Panc1 (cell line): ENCODE data around the gene FAM193A. TPM values are rescaled to one million over a fixed set of nuclear protein-coding genes. Genes with fewer than 3 reads are reported as not detected.

Source experiments
- ATAC-seq: fragments of 200-7000 bp; cut with Tn5 transposase; 2 replicates; pipeline ENCODE4 v1.9.1; 2020; ENCODE audit warnings: mild to moderate bottlenecking, moderate library complexity
- BruUV-seq: library from RNA; stranded (reverse); fragments of 400-500 nt; replicated peaks from 2 replicates; lab custom pipeline; 2021; lab: Mats Ljungman, UMichigan
- CTCF ChIA-PET: fragments of 300-600 bp; sonication (Branson Sonifier 250); formaldehyde crosslinking; loops from one replicate; lab custom pipeline; 2022; ENCODE audit warnings: antibody characterized with exemption; lab: Charles Lee
- POLR2A ChIA-PET: fragments of 300-600 bp; sonication (Branson Sonifier 250); formaldehyde crosslinking; loops from one replicate; lab custom pipeline; 2022; ENCODE audit warnings: antibody characterized with exemption; lab: Charles Lee
- DNase-seq: peaks from one replicate; pipeline ENCODE4 v3.0.0-alpha.2; 2010; ENCODE audit warnings: low read depth, low spot score
- H3K27ac ChIP-seq: 2 replicates; pipeline ENCODE4 v1.5.1; 2011; ENCODE audit warnings: mild to moderate bottlenecking, low read length, inconsistent platforms
- H3K27me3 ChIP-seq: fragments of 200-500 bp; sonication (Bioruptor generic); 2 replicates; pipeline ENCODE4 v1.6.0; 2014; ENCODE audit warnings: low read length, inconsistent platforms; ENCODE audit not compliant: control insufficient read depth, insufficient read depth
- H3K36me3 ChIP-seq: fragments of 200-500 bp; sonication (Bioruptor generic); 2 replicates; pipeline ENCODE4 v1.5.1; 2014; ENCODE audit warnings: inconsistent platforms, mild to moderate bottlenecking, low read length, moderate library complexity; ENCODE audit not compliant: control insufficient read depth, insufficient read depth
- H3K4me1 ChIP-seq: 2 replicates; pipeline ENCODE4 v1.5.1; 2011; ENCODE audit warnings: inconsistent platforms, mild to moderate bottlenecking, low read length, moderate library complexity; ENCODE audit not compliant: control insufficient read depth, insufficient read depth
- H3K4me3 ChIP-seq, 2 experiments: 2 replicates each; pipeline ENCODE4 v1.5.1; 2011 to 2012; ENCODE audit warnings: low read depth in 2 of 2, low read length in 2 of 2, mild to moderate bottlenecking in 2 of 2, inconsistent platforms in 1 of 2, moderate library complexity in 1 of 2
- H3K9me3 ChIP-seq: fragments of 200-500 bp; sonication (Bioruptor generic); 2 replicates; pipeline ENCODE4 v1.5.1; 2014; ENCODE audit warnings: low read depth, mild to moderate bottlenecking, inconsistent platforms, low read length, moderate library complexity; ENCODE audit not compliant: control insufficient read depth, insufficient read depth
- CTCF ChIP-seq: fragments of 450-650 bp; IDR thresholded peaks from 2 replicates; pipeline ENCODE4 v1.5.1; 2017; ENCODE audit warnings: mild to moderate bottlenecking
- POLR2AphosphoS5 ChIP-seq: IDR thresholded peaks from 2 replicates; pipeline ENCODE4 v1.6.1; 2012; ENCODE audit warnings: mild to moderate bottlenecking, low read depth, low read length, moderate library complexity
- REST ChIP-seq, 2 experiments: IDR thresholded peaks; 2 replicates each; pipeline ENCODE4 v1.6.1; 2011 to 2012; ENCODE audit warnings: low read depth in 2 of 2, control low read depth in 1 of 2, low read length in 1 of 2, mild to moderate bottlenecking in 1 of 2, moderate library complexity in 1 of 2; ENCODE audit not compliant: insufficient read depth in 1 of 2
- SIN3A ChIP-seq: IDR thresholded peaks from 2 replicates; pipeline ENCODE4 v1.6.1; 2012; ENCODE audit warnings: low read depth, mild to moderate bottlenecking, low read length, moderate library complexity, borderline replicate concordance; ENCODE audit not compliant: insufficient read depth
- TCF7L2 ChIP-seq: IDR thresholded peaks from 2 replicates; pipeline ENCODE4 v1.6.1; 2011; ENCODE audit warnings: mild to moderate bottlenecking, low read depth, low read length, inconsistent platforms
- in situ Hi-C: cut with HindIII; loops from 2 replicates; pipeline ENCODE4 v1.10.0; 2016; ENCODE audit warnings: low sequenced_read_pairs, low pct_unique_long_range_greater_than_20kb
- intact Hi-C: fragments of 100-400 bp; cut with micrococcal nuclease; formaldehyde crosslinking; loops from one replicate; pipeline ENCODE4 v1.10.0; 2022; ENCODE audit not compliant: unreplicated experiment
- total RNA-seq: library from RNA; stranded (reverse); gene quantifications from one replicate; pipeline ENCODE4 v1.2.1, GENCODE V29; 2021; ENCODE audit not compliant: unreplicated experiment

FAM193A gene
- total RNA-seq, 1 experiment from 2014 or later = 25.7 TPM

GRCh38 chr4:2671267-2671895 lies 134.9 kb downstream of the FAM193A start:
- ChIA-PET POLR2A (no interaction called here), CTCF (no interaction called here)
- ATAC-seq = no peak
- Histone ChIP-seq H3K27me3 (no peaks in the 10 kb centered on the region), H3K4me3 (no peak overlapping the region), H3K4me1 (peaks cover 2% of the 10 kb centered on the region; the same call in 1 of the 2 replicates), H3K9me3 (no peaks in the 10 kb centered on the region), H3K27ac (no peak overlapping the region), H3K36me3 (peaks cover 13% of the 10 kb centered on the region)
- BruUV-seq = no TSS peak
- no peak for TF ChIP-seq TCF7L2
- no peak for TF ChIP-seq POLR2AphosphoS5
- no peak for TF ChIP-seq REST (IDR thresholded peaks at IDR 0.05; ENCODE audit: insufficient read depth in 1 of 2, low read depth in 2 of 2, low read length in 1 of 2)
- no peak for TF ChIP-seq SIN3A
- no peak for TF ChIP-seq CTCF
- intact Hi-C loops (no loop called here), in situ Hi-C loops (no loop called here)
- no peak for DNase-seq

- CTCF ChIA-PET = no interaction called here
- in situ Hi-C loops (no loop called here), intact Hi-C loops (no loop called here)
- TF ChIP-seq TCF7L2 = no peak
- TF ChIP-seq REST (IDR thresholded peaks at IDR 0.05; ENCODE audit: insufficient read depth in 1 of 2, low read depth in 2 of 2, low read length in 1 of 2) = no peak
- TF ChIP-seq POLR2AphosphoS5 = no peak
- H3K9me3 ChIP-seq = no peaks in the 10 kb centered on the region
- no peaks in the 10 kb centered on the region for H3K27me3 ChIP-seq
- H3K27ac ChIP-seq = no peak overlapping the region
- H3K4me3 ChIP-seq = no peak overlapping the region
- no TSS peak for BruUV-seq
- POLR2A ChIA-PET = no interaction called here
- H3K36me3 ChIP-seq = peaks cover 13% of the 10 kb centered on the region
- DNase-seq (no peak), ATAC-seq (no peak)
- peaks cover 1% of the 10 kb centered on the region; the same call in 1 of the 2 replicates for H3K4me1 ChIP-seq
Observed at GRCh38 chr4:2672082-2672481, 135.6 kb downstream of the FAM193A start.
